ENCODE data around the gene PTH2R.
"Not testable (repeated sequence)": the region's sequence is repeated elsewhere in the genome, so short reads cannot be mapped to it uniquely, and the experiment has no call there.

PTH2R gene

DNA sequence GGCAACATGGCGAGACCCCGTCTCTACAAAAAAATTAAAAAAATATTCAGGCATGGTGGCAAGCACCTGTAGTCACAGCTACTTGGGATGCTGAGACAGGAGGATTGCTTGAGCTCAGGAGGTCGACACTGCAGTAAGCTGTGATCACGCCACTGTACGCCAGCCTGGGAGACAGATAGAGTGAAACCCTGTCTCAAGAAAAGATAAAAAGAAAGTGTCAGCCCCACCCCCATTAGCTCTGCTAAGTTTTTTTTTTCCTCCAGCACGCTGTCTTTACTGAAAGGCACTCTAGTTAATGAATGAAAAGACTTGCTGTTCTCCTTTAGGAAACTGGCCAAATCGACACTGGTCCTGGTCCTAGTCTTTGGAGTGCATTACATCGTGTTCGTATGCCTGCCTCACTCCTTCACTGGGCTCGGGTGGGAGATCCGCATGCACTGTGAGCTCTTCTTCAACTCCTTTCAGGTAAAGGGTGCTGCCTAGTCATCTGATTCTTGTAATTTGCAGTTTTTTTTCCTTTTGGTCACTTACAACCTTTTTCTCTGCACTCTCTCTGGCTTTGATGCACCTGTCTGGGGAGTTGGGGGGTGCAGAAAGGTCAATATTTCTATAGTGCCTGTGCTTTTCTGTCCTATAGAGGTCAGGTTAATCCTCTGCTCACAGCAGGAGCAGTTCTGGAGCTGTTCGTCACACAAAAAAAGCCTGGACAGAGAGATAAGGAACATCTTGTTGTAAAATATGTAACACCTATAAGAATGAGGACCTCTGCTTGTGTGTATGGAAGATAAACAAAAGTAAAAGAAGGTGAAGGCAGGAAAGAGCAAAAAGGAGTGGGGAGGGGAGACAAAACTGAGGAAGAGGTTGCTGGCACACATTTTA, 82.3 kb downstream of the PTH2R start:
- DNase-seq: no peak

DNA sequence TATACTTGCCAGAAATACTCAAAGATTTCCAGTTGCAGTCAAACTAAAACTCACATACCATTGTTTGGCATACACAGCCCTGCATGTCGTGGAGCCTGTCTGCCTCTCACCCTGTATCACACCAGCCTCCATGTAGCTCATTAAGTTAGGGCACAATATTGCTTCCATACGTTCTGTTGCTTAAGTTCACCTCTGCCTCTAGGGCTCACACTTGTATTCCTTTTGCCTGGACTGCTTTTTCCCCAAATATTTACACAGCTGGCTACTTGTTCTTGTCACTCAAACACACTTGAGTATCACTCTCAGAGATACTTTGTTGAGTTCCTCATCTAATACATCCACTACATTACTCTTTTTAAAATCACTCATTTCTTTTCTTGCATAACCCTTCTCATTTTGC, 83.1 kb downstream of the PTH2R start:
- peak; percentile 82 for DNase-seq

DNA sequence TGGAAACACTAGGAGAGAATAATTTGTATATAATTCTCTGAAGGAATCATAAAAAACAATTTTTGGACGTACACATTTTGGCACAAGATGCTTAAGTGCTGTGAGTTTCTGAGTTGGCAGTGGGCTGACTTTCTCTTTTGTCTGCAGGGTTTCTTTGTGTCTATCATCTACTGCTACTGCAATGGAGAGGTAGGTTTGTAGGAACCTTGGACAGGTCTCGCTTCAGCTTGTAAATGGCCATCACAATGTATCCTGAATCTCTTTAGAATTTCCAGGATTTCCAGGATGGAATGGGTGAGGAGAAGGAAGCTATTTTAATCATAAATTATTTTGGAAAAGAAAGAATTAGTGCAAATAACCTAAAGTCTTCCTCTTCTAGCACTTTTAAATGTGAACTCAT, 83.9 kb downstream of the PTH2R start:
- no peak for DNase-seq

DNA sequence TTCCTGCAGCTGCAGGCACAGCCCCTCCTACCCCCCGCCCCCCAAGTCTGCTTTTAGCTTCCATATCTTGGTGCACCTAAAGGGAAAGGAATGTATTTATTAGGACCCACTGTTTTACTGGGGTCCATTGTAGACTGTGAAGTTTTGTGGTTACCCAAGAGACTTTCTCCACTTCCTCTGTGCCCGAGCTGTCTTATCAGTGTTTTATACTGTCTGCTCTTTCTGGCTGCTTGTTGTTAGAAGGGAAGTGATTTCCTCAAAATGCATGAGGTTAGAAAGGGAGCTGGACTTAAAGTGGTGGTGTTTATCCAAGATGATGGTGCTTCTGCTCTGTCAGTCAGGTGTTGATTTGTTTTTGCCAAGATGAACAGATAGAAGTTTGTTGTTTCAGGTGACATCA, 85.0 kb downstream of the PTH2R start:
- DNase-seq: no peak

DNA sequence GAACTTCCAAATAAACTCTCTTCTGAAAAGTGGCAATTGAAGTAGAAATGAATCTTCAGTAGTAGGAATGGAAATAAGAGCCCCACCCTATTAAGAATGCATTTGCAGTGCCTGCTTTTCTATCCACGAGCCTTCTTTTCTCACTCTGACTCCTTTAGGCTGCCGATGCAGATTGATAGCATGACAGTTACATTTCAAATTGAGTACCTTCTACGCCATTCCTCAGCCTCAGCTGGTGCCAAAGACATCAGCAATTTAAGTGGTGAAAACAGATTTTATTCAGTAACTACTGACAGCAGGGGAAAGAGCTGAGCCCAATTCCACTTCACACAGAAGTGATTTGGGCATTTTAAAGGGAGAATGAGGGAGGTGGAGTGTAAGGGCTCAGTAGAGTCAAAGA, 85.5 kb downstream of the PTH2R start:
- no peak for DNase-seq

DNA sequence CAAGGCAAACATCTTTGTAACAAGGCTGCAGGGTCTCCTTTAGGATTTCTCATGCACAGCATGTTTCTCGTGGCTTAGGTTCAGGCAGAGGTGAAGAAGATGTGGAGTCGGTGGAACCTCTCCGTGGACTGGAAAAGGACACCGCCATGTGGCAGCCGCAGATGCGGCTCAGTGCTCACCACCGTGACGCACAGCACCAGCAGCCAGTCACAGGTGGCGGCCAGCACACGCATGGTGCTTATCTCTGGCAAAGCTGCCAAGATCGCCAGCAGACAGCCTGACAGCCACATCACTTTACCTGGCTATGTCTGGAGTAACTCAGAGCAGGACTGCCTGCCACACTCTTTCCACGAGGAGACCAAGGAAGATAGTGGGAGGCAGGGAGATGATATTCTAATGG, 86.6 kb downstream of the PTH2R start:
- no peak for DNase-seq

DNA sequence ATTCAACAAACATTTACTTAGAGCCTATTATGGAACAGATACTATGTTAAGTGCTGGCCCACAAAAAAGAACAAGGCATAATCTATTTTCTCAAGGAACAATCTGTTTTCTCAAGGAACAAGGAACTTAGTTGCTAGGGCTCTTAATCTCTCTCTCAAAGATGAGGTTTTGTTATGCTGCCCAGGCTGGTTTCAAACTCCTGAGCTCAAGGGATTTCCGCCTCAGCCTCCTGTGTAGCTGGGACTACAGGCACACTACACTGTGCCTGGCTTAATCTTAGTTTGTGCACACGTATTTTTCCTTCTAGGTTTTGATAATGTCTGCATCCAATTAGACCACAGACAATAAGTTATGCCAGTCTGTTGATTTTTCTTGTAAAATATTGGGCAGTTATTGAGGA, 89.5 kb downstream of the PTH2R start:
- DNase-seq: no peak

DNA sequence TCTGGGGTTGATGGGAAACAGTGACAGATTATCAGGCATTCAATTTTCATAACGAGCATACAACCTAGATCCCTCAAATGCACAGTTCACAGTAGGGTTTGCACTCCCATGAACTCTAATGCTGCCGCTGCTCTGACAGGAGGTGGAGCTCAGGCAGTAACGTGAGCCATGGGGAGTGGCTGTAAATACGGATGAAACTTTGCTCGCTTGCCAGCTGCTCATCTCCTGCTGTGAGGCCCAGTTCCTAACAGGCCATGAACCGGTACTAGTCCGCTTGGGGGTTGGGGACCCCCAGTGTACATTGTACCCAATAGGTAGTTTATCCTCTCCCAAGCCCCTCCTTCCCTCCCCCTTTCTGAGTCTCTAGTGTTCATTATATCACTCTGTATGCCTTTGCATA, 94.6 kb downstream of the PTH2R start:
- peak; percentile 46 for DNase-seq

DNA sequence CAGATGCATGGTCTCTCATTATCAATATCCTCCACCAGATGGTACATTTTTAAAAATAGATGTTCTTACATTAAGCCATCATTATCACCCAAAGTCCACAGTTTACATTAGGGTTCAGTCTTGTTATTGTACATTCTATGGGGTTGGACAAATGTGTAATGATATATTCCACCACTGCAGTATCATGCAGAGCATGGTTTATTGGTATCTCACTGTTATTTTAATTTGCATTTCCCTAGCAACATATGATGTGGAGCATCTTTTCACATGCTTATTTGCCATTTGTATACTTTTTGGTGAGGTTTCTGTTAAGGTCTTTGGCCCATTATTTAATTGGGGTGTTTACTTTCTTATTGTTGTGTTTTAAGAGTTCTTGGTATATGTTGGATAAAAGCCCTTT, 95.7 kb downstream of the PTH2R start:
- DNase-seq: no peak

DNA sequence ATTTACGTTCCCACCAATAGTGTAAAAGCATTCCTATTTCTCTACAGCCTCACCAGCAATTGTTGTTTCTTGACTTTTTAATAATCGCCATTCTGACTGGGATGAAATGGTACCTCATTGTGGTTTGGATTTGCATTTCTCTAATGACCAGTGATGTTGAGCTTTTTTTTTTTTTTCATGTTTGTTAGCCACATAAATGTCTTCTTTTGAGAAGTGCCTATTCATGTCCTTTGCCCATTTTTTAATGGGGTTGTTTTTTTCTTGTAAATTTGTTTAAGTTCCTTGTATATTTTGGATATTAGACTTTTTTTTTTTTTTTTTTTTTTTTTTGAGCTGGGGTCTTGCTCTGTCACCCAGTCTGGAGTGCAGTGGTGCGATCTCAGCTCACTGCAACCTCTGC, 98.8 kb downstream of the PTH2R start:
- DNase-seq: not testable (repeated sequence)

DNA sequence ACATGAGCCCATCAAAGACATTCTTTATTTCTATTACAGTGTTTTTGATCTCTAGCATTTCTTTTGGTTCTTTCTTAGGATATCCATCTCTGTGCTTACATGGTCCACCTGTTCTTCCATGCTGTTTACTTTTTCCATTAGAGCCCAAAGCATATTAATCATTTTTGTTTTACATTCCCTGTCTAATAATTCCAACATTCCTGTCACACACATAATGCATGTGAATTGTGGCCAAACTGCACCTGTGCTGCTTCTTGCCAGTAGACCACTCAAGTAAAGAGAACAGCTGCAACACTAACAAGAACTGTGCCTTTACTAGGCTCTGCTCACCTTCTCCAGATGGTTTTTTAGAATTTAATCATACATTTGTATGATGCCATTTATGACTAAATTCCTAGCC, 103.0 kb downstream of the PTH2R start:
- DNase-seq: no peak

DNA sequence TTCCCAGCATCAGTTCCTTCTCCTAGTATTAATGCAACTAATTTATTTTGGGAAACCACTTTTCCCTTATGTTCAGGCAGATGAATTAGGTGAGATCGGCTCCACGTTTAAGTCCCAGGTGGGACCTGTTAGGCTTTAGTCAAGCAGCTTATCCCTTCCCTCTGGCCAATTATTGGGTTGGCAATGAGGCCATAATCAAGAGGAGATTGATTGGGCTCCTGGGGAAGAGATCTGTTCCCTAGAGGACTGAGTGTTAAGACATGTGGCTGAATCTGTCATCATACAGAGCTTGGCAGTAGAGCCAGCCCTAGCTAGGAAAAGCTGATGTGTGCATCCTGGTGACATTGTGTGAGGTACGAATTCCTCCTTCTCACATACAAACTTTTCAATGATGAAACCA, 104.4 kb downstream of the PTH2R start:
- DNase-seq: no peak

DNA sequence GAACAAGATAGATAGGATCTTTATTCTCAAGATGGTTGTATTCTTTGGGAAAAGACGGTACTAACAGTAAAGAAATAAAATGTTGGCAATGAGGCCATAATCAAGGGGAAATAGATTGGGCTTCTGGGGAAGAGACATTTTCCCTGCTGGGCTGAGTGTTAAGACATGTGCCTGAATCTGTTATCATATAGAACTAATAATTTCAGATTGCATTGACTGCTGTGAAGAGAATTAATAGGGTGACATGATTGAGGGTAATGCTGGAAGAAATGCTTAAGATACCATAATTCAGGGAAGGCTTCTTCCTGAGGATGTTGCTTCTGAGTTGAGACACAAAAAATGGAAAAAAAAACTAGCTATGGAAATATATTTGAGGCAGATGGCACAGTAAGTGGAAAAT, 105.0 kb downstream of the PTH2R start:
- DNase-seq: no peak

DNA sequence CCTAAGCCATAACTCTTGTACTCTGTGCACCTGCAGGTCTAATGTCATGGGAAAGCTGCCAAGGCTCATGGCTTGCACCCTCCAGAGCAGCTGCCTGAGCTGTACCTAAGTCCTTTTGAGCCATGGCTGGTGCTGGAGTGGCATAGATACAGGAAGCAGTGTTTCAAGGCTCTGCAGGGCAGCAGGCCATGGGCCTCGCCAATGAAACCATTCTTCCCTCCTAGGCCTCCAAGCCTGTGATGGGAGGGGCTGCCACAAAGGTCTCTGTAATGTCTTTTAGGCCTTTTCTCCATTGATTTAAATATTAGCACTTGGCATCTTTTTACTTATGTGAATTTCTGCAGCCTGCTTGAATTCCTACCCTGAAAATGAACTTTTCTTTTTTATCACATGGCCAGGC, 108.5 kb downstream of the PTH2R start:
- no peak for DNase-seq

DNA sequence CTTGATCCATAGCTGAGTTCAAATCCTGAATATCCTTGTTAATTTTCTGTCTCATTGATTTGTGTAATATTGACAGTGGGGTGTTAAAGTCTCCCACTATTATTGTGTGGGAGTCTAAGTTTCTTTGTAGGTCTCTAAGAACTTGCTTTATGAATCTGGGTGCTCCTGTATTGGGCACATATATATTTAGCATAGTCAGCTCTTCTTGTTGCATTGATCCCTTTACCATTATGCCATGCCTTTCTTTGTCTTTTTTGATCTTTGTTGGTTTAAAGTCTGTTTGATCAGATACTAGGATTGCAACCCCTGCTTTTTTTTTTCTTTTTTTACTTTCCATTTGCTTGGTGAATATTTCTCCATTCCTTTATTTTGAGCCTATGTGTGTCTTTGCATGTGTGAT, 116.5 kb downstream of the PTH2R start:
- not testable (repeated sequence) for DNase-seq

DNA sequence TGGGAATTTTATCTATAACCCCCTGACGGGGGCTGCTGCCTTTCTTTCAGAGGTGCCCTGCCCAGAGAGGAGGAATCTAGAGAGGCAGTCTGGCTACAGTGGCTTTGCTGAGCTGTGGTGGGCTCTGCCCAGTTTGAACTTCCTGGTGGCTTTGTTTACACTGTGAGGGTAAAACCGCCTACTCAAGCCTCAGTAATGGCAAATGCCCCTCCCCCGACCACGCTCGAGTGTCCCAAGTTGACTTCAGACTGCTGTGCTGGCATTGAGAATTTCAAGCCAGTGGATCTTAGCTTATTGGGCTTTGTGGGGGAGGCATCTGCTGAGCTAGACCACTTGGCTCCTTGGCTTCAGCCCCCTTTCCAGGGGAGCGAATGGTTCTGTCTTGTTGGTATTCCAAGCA, 118.6 kb downstream of the PTH2R start:
- DNase-seq: not testable (repeated sequence)

DNA sequence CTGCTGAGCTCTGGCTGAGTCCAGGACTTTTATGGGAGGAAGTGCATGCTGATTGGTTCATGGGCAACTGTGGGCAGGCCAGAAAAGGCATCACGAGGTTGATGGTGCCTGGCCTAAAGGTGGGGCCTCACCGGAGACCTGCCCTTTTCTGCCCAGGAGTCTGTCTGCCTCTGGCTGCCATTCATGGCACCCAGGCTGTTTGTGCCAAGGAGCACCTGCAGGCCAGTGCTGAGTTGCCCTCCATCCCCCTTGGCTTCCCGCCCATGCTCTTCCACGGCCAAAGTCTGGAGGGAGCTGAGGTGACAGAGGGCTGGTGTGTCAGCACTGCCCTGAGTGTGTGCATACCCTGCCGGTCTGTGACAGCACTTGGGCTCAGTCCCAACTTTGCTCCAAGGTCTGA, 123.2 kb downstream of the PTH2R start:
- DNase-seq: peak; percentile 89

DNA sequence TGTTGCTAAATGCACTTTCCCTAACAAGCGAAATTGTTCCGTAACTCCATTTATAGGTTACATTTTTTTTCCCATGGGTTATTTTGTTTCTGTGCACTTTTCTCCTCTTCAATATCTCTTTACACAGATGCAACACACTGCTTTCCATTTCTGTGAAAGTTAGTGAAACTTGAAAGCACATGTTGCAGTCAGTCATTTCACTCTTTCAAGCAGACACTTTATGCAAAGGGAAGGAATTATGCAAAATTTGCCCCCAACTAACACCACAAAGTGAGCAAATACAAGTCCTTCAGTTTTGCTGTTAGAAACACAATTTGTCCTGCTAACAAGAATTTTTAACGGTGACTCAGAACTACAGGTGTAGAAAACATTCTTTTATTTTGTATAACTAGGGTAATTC, 124.8 kb downstream of the PTH2R start:
- DNase-seq: no peak

DNA sequence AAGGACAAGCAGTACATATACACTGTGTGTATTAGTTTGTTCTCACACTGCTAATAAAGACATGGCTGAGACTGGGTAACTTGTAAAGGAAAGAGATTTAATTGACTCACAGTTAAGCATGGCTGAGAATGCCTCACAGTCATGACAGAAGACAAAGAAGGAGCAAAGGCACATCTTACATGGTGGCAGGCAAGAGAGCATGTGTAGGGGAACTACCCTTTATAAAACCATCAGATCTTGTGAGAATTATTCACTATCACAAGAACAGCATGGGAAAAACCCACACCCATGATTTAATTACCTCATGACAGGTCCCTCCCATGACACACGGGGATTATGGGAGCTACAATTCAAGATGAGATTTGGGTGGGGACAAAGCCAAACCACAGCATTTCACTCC, 129.0 kb downstream of the PTH2R start:
- DNase-seq: not testable (repeated sequence)

DNA sequence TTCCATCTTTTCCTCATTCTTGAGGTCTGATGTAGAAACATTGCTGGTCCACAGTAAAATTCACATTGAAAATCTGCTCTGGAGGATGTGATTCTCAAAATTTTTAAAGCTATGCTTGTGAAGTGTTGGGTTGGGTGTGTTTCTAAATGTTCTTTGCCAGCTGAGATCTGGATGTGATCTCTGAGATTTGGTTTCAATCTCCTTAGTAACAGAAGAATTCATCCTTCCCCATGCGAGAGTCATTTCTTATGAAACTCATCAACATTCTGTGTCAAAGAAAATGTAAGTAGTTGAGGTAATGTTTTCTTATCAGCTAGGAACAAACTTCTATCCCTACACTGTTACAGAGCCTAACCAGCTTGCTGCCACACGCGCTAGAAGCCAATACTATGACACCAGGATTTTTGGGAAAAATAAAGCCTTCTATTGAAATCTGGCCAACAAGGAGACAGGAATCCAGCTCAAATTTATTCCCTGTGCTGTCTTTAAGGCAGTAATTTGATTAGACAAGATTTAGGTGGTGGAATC, 134.9 kb downstream of the PTH2R start:
- DNase-seq: no peak

DNA sequence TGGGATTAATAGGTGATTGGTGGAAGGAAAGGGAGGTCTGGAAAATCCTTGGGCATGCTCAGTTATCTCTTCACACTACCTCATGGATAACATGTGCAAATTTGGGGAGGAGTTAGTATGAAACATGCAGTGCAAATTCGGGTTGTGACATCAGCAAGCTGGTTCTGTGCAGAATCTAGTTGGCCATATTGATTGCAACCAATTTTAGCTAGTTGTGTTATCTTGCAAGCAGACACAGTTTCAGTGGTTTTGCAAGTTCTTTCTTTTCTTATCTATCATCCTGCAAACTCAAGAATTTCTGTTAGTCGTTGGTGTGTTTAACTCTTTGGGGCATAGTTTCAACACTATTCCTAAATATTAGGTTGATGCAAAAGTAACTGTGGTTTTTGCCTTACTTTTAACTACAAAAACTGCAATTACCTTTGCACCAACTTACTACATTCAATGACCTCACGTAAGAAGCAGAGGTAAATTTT, 135.4 kb downstream of the PTH2R start:
- DNase-seq: no peak

DNA sequence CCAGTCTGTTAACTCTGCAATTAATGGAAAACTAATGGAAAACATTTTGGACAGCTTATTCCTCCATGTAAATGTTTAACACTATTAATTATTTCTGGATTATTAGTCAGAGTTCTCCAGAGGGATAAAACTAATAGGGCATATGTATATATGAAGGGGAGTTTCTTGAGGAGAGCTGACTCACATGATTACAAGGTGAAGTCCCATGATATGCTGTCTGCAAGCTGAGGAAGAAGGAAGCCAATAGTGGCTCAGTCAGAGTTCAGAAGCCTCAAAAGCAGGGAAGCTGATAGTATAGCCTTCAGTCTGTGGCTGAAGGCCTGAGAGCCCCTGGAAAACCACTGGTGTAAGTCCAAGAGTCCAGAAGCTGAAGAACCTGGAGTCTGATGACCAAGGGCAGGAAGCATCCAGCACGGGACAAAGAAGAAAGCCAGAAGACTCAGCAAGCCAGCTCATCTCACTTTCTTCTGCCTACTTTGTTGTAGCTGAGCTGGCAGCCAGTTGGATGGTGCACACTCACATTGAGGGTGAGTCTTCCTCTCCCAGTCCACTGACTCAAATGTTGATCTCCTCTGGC, 136.0 kb downstream of the PTH2R start:
- no peak for DNase-seq
